NCI-H2029 treated with DMSO at 0.1 percent for 48 hours (cell line): Measurements from ENCODE around the gene RAB6D.
"Not testable (repeated sequence)": the region's sequence is repeated elsewhere in the genome, so short reads cannot be mapped to it uniquely, and the experiment has no call there.

Experiments
- DNase-seq: peaks from one replicate; lab custom pipeline; 2025; lab: John Stamatoyannopoulos, UW

RAB6D gene

DNA sequence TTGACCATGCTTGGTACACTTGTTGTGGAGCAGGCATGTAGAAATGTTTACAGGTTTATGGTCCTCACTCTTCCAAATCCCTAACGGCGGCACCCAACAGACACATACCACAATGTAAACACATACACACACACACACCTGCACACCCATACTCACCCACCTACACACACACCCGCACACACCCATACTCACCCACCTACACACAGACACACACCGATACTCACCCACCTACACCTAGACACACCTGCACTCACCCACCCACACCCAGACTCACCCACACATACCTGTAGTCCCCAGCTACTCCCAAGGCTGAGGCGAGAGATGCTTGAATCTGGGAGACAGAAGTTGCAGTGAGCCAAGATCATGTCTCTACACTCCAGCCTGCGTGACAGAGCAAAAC is 1.5 kb upstream of the RAB6D start:
- no peak for DNase-seq

DNA sequence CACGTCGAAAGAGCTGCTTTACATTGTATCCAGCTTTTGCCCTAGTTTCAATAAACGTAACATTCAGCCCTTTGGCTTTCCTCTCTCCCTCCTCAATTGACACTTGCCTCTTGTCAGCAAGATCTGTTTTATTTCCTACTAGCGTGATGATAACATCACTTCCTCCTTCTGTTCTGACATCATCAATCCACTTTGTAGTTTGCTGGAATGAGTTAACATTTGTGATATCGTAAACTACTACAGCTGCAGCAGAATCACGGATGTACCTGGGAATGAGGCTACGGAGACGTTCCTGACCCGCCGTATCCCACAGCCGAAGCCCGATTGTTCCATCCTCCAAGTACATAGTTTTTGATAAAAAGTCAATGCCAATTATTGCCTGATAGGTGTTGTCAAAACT is 755 bp downstream of the RAB6D start:
- DNase-seq = not testable (repeated sequence)

- not testable (repeated sequence) for DNase-seq
Observed at GRCh38 chr2:131361773-131362172, 2.2 kb downstream of the RAB6D start.

DNA sequence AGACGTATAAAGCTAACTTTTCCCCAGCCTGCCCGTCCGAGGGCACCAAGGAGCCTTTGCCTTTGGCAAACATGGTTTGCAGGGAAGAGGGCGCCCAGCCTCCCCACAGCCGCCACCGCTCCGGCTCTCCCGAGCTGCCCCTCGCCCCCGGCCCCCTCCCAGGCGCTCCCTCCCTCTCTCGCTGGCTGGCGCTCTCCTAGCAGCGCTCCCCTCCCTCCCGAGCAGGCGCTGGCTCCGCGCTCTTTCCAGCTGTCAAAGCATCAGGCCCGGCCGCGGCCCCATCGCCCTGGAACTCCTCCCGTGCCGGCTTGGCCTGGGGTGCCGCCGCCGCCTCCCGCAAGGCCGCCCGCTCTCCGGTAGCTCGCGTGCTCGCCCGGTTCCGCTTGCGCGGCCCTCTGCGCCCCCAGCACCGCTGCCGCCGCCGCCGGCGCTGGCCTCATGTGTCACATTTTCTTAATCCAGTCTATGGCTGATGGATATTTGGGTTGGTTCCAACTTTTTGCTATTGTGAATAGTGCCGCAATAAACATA is 10.7 kb downstream of the RAB6D start:
- not testable (repeated sequence) for DNase-seq

DNA sequence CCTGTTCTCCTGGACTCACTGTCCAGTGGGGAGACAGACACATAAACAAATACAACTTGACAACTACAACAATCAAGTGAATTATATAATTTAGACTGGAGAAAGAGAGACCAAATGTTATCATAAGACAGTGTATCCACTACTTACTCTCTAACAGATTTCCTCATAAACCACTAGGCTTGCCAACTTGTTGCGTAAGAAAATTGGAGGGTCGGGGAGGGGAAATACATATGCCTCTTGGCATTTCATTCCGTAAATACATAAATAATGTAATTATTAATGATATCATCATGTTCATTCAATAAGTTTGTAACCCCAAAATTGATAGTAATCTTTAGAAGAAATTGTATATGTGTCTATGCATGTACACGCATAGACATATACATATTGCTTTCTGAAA is 14.9 kb downstream of the RAB6D start:
- DNase-seq = no peak

- DNase-seq = not testable (repeated sequence)
Observed at GRCh38 chr2:131347035-131347434, 16.9 kb downstream of the RAB6D start.

GRCh38 chr2:131339307-131339706 is 24.7 kb downstream of the RAB6D start:
- DNase-seq = not testable (repeated sequence)

GRCh38 chr2:131335319-131335718 is 28.6 kb downstream of the RAB6D start:
- not testable (repeated sequence) for DNase-seq

- DNase-seq = not testable (repeated sequence)
Observed at GRCh38 chr2:131332709-131333108, 31.3 kb downstream of the RAB6D start.

DNA sequence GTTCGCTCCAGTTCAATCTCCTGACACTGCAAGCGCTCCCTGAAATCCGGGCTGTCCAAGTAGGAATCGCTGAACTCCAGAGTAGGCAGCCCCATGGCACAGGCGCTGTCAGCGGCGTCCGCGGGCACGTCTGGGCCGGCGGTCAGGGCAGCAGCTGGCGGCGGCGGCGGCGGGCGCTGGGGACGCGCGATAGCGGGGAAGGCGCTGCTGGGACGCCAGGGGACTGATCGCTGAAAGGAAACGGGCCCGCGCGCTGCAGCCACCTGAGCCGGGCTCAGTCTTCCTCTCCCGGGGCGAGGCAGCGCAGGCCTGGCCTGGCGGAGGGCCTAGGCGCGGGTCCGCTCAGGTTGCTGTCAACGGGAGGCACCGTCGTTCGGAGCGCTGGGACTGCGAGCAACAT is 33.0 kb downstream of the RAB6D start:
- DNase-seq = not testable (repeated sequence)

- DNase-seq = no peak
Observed at GRCh38 chr2:131322209-131322608, 41.8 kb downstream of the RAB6D start.

DNA sequence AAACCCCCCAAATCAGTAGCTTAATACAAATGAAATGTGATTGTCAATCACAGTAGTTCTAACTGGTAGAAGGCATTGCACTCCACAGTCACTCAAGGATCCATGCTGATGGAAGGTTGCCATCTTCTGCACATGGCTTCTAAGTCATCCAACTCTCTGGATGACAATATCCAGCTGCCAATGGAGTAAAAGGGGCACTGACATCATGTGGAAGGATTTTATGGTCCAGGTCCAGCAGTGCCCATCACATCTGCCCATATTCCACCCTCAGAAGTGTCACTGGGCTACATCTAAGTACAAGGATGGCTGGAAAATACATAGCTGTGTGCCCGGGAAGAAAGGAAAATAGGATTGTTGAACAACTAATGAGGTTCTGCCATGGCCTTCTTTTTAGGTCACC is 42.6 kb downstream of the RAB6D start:
- not testable (repeated sequence) for DNase-seq

DNA sequence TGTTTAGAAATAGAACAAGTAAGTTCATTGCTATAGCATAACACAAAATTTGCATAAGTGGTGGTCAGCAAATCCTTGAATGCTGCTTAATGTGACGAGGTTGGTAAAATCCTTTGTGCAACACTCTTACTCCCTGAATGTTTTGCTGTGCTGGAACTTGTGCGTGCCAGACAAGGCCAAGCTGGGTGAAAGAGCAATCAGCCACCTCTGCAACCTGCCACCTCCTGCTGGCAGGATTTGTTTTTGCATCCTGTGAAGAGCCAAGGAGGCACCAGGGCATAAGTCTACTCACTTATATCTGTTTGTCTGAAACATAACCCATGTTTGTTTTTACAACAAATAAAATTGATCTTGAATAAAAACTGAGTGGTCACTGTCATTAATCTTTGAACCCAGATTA is 53.0 kb downstream of the RAB6D start:
- not testable (repeated sequence) for DNase-seq
